HG02943 (cell line): Measurements from ENCODE around the gene OR2V2.

Experiments
- ATAC-seq: cut with Tn5 transposase; IDR thresholded peaks from one replicate; pipeline ENCODE4 v1.9.1; 2021; ENCODE audit warnings: mild to moderate bottlenecking, low read depth, moderate library complexity; ENCODE audit not compliant: unreplicated experiment

OR2V2 gene

DNA sequence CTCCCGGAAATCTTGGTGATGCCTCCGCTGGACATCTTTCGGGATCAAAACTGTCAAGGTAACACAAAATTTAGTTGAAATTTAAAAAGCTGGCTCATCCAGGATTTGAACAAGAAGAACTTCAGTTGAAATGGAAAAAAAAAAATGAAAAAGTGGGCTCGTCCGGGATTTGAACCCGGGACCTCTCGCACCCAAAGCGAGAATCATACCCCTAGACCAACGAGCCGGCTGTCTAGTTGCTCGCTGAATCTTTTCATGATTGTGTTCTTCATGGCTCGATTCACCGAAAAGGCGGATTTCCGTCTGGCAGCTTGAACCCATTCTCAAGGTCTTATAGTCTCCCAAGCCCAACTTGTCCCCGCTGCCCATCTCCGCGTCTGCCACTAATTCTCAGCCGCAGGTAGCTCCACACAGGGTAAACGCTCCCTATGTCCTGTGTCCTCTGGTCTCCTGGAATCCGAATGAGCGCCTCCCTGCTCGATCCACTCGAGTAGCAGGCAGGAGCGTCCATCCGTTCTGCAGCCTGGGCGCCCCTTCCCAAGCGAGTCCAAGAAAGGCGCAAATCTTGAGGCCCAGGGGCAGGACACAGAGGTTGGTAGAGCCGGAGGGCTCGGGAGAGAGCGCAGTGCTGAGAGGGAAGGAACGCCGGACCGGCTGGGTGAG is 41.4 kb downstream of the OR2V2 start:
- ATAC-seq = no peak

- no peak for ATAC-seq
These were observed 42.1 kb downstream of the OR2V2 start for GRCh38 chr5:181189363-181189961.

GRCh38 chr5:181189962-181190710 is 42.8 kb downstream of the OR2V2 start:
- ATAC-seq = no peak

- ATAC-seq = peak; percentile 0
These were observed 43.5 kb downstream of the OR2V2 start for GRCh38 chr5:181190711-181191525.

DNA sequence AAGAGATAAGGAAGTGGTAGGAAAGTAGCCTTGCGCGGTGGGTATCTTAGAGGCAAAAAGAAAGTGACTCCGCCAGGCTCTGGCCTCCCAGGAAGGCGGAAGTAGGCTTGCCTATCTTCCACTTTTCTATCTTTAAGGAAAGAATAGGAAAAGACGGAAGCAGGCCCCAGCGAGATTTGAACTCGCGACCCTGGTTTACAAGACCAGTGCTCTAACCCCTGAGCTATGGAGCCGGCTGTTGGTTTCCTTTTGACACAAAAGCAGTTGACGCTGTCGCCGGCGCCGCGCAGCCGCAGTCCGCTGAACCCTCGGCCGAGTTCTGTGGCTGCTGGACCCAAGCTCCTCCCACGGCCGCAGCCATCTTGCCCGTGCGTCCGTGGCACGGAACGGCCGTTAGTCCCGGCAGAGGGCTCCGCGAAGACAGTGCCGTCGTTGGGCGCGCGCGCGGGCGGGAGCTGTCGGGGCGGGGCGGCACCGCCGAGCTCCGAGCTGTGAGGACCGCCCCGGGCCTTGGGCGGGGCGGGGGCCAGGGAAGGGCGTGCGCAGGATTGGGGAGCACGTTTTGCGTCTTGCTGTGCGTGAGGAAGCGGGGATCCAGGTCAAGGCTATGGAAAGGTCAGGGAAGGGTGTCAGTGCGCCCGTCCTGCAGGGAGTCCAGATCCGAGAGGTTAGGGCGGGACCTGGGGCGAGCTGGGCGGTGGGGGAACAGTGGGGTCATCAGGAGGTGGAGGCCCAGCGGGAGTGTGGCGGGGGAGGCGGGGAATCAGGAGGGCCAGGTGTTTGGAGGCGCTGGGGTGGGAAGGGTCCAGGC is 44.3 kb downstream of the OR2V2 start:
- ATAC-seq = peak; percentile 45

- ATAC-seq = no peak
These were observed 45.1 kb downstream of the OR2V2 start for GRCh38 chr5:181192337-181193046.

DNA sequence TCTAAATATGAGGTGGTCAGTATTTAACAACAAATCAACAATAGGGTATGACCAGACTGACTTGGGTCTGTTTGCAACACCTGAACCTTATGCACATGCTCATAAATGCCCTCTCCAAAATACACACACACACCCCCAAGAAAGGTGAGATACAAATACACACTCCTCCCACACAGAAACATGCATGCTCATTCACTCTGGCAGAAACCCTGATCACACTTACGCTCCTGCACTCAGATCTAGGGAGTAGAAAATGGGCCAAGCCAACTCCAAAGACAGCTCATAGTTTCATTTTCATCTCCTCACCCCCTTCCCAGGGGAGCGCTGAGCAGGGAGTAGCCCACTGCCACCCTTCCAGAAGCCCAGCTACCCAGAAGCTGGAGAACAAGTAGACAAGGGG is 46.3 kb downstream of the OR2V2 start:
- ATAC-seq = no peak

DNA sequence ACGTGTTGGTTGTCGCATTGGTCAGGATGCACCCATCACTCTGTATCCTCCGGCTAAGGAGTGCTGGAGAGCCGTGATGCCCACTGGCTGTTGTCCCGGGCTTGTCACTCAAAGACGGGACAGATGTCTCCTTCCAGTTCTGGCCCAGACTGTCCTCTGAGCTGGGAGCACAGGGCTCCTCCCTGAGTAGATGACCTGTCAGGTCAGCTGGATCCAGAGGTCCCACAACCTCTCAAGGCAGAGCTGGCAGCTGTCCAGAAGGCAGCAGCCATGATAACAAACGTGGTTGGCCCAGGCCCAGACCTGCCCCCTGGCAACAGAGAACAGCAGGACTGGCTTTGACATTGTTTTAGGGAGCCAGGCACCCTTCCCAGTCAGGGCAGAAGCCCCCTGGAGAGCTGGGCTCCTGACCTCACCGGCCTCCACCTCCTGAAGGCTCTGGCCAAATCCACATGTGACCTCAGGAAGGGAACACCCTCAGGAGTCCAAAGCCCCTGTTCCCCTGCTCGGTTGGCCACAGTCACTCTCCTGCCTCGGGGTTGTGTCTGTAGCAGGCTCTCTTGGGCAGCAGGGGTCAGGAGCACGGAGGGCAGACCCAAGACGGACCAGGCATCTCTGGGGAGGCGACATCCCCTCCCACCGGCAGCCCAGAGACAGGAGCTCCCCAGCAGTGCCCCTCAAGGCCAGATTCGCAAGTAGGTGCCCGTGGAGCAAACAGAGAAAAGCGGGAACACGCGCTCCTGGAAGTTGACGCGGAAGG is 47.3 kb downstream of the OR2V2 start:
- ATAC-seq = no peak

GRCh38 chr5:181195249-181195761 is 47.9 kb downstream of the OR2V2 start:
- ATAC-seq = no peak

DNA sequence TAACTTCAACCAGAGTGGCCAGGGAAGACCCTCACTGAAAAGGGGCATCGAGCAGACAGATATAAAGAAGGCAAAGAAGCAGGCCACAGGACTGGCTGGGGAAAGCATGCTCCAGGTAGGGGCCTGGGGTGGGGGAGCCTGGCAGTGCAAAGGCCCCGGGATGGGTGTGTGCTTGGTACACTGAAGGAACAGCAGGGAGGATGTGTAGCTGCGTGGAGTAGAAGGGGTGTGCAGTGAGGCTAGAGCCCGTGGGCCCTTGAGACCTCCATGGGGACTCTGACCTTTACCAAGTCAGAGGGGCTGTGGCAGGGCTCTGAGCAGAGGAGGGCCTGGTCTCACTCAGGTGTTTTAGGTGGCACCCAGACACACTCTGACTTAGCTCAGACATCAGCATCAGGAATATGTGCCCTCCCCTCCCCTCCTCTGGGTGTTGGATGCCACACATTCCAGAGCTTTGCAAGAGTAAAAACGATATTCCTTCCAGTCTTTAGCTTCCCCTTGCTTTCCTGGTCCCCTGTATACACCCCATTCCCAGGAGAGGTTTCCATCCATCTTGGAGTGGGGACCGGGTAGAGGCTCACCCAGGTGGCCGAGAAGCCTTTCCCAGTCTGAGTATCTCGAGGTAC is 50.1 kb downstream of the OR2V2 start:
- no peak for ATAC-seq

- ATAC-seq = no peak
These were observed 50.8 kb downstream of the OR2V2 start for GRCh38 chr5:181198106-181198685.

DNA sequence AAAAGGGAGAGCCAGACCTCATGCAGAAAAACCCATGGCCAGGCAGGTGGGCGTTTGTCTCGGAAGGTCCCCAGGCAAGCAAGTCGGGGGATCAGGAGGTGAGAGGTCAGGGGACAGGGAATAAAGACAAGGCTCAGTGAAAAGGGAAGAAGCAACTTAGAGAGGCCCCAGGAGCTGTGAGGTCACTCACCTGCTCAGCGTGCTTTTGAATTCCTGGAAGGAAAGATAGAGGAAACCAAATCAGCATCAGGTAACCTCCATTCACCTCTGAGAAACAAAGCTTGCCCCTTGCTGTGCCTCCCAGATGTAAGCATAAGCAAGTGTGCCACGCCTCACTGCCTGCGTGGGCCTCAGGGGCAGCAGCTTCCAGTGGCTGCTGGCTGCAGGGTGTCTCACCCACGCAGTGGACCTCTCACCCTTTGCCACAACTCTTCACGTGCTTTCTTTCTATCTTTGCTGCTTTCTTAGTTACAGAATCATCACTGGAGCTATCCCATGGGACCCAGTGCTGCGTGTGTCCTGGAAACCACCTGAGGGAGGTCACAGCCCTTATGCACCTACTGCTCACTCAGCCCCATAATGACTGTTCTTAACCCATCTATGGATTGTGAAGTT is 51.6 kb downstream of the OR2V2 start:
- peak; percentile 61 for ATAC-seq

GRCh38 chr5:181199881-181200638 is 52.7 kb downstream of the OR2V2 start:
- no peak for ATAC-seq

- ATAC-seq = no peak
These were observed 53.4 kb downstream of the OR2V2 start for GRCh38 chr5:181200816-181201215.

DNA sequence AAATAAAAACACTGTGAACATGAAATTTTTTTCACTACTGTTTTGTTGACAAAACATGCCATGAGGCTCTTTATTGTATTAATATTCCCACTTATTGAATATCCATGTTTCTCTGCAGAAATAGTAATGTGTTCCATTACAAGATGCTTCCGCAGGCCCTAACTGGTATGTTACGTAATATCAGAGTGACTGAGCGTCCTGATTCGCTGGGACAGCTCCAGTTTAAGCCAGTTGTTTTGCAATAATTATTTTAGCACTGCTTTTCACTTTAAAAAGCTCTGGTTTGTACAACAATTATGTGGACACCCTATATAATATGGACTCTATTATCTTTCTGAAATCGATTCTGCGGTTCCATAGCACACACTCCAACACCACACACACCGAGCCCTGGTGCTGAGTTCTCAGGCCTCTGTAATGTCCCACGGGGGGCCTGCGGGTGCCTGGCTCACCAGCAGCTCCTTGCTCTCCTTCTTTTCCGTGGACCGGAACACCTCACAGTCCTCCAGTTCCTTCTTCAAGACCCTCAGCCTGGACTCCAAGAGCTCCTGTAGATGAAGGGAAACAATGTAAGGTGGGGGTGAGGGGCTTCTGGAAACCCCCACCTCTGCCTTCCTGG is 55.8 kb downstream of the OR2V2 start:
- no peak for ATAC-seq

- no peak for ATAC-seq
These were observed 56.4 kb downstream of the OR2V2 start for GRCh38 chr5:181203777-181204112.
